Measurements from ENCODE around the gene TCL1B.

GRCh38 chr14:95703341-95703740 lies 17.1 kb downstream of the TCL1B start:
- TF ChIP-seq KLF7 (tag by site-specific recombination; IDR thresholded peaks at IDR 0.05; ENCODE audit: borderline replicate concordance) (no peak), CTCF (tag by site-specific recombination; IDR thresholded peaks at IDR 0.05) (no peak), ZNF221 (tag by site-specific recombination; IDR thresholded peaks at IDR 0.05; ENCODE audit: borderline replicate concordance) (no peak), PRDM10 (tag by site-specific recombination; IDR thresholded peaks at IDR 0.05) (no peak), INSM2 (tag by site-specific recombination; IDR thresholded peaks at IDR 0.05) (no peak), ATF2 (tag by site-specific recombination; IDR thresholded peaks at IDR 0.05; ENCODE audit: low read depth) (no peak), ZNF16 (tag by site-specific recombination; IDR thresholded peaks at IDR 0.05; ENCODE audit: low read depth) (no peak), YY1 (tag by site-specific recombination; IDR thresholded peaks at IDR 0.05) (no peak), ZNF585B (tag by site-specific recombination; IDR thresholded peaks at IDR 0.05) (no peak)
